GM12874 (cell line): Measurements from ENCODE around the gene ARF1.

ENCODE experiments used
- CTCF ChIP-seq: IDR thresholded peaks from 2 replicates; pipeline ENCODE4 v1.5.1; 2011; ENCODE audit warnings: low read depth, mild to moderate bottlenecking, control low read depth, low read length, moderate library complexity; ENCODE audit not compliant: insufficient read depth

The ARF1 gene

GRCh38 chr1:228104526-228105269 is 22.2 kb downstream of the ARF1 start:
- no peak for TF ChIP-seq CTCF

- TF ChIP-seq CTCF: no peak
These were observed 22.9 kb downstream of the ARF1 start for GRCh38 chr1:228105270-228105995.

GRCh38 chr1:228105996-228106799 is 23.7 kb downstream of the ARF1 start:
- no peak for TF ChIP-seq CTCF

GRCh38 chr1:228106800-228107054 is 24.2 kb downstream of the ARF1 start:
- TF ChIP-seq CTCF: no peak

- no peak for TF ChIP-seq CTCF
These were observed 25.1 kb downstream of the ARF1 start for GRCh38 chr1:228107636-228108035.

- no peak for TF ChIP-seq CTCF
These were observed 25.7 kb downstream of the ARF1 start for GRCh38 chr1:228108055-228108690.

GRCh38 chr1:228108742-228109072 is 26.2 kb downstream of the ARF1 start:
- no peak for TF ChIP-seq CTCF
